CD4-positive, alpha-beta T cell (primary cell): ENCODE data around the gene SKIC3. TPM values are rescaled to one million over a fixed set of nuclear protein-coding genes. Genes with fewer than 3 reads are reported as not detected.

Experiments used
- ATAC-seq: fragments of 200-7000 bp; cut with Tn5 transposase; one replicate; pipeline ENCODE4 v1.10.0; 2022; ENCODE audit warnings: mild to moderate bottlenecking; ENCODE audit not compliant: poor library complexity
- CTCF ChIA-PET: fragments of 350-600 bp; sonication (Branson Sonifier 250); formaldehyde crosslinking; loops from one replicate; lab custom pipeline; 2021; ENCODE audit warnings: antibody characterized with exemption, inconsistent platforms; lab: Charles Lee
- POLR2A ChIA-PET: fragments of 350-600 bp; sonication (Branson Sonifier 250); formaldehyde crosslinking; loops from one replicate; lab custom pipeline; 2021; ENCODE audit warnings: antibody characterized with exemption, inconsistent platforms; lab: Charles Lee
- DNase-seq, 14 experiments: peaks; one replicate each; pipeline ENCODE4 v3.0.0-alpha.2; 2013 to 2020; ENCODE audit warnings: mixed read lengths in 2 of 14
- H3K27ac ChIP-seq, 2 donors: one replicate each; pipeline versions ENCODE4 v1.5.1 to v1.7.0; 2013; ENCODE audit warnings: low read length in 2 of 2, low read depth in 1 of 2, mild to moderate bottlenecking in 1 of 2
- H3K27me3 ChIP-seq, 2 experiments: 1 replicate in 1 of 2; 2 replicates in 1 of 2; pipeline versions ENCODE4 v1.6.1 to v1.7.0; 2013; ENCODE audit warnings: low read length in 2 of 2, control low read depth in 1 of 2, mild to moderate bottlenecking in 1 of 2, moderate library complexity in 1 of 2; ENCODE audit not compliant: insufficient read depth in 2 of 2, control insufficient read depth in 1 of 2
- H3K36me3 ChIP-seq: one replicate; pipeline ENCODE4 v1.6.1; 2013; ENCODE audit warnings: low read length, control low read depth; ENCODE audit not compliant: insufficient read depth
- H3K4me1 ChIP-seq: one replicate; pipeline ENCODE4 v1.6.1; 2013; ENCODE audit warnings: low read length, control low read depth; ENCODE audit not compliant: insufficient read depth
- H3K4me3 ChIP-seq: one replicate; pipeline ENCODE4 v1.5.1; 2013; ENCODE audit warnings: mild to moderate bottlenecking, low read length, moderate library complexity
- H3K9me3 ChIP-seq, 2 experiments: 1 replicate in 1 of 2; 2 replicates in 1 of 2; pipeline versions ENCODE4 v1.6.1 to v1.7.0; 2013; ENCODE audit warnings: low read length in 2 of 2, mild to moderate bottlenecking in 2 of 2, control low read depth in 1 of 2, moderate library complexity in 1 of 2; ENCODE audit not compliant: control insufficient read depth in 1 of 2, insufficient read depth in 1 of 2
- H3K27ac Mint-ChIP-seq: one replicate; pipeline ENCODE4 v1.8.0; 2020; ENCODE audit warnings: mixed read lengths
- H3K27me3 Mint-ChIP-seq: one replicate; pipeline ENCODE4 v1.8.0; 2021; ENCODE audit warnings: mixed read lengths
- H3K36me3 Mint-ChIP-seq: one replicate; pipeline ENCODE4 v1.8.0; 2021; ENCODE audit warnings: low read depth, mixed read lengths
- H3K4me1 Mint-ChIP-seq: one replicate; pipeline ENCODE4 v1.8.0; 2021; ENCODE audit warnings: low read depth, mixed read lengths
- H3K4me3 Mint-ChIP-seq: one replicate; pipeline ENCODE4 v1.8.0; 2020; ENCODE audit warnings: mild to moderate bottlenecking, mixed read lengths
- H3K9me3 Mint-ChIP-seq: one replicate; pipeline ENCODE4 v1.8.0; 2020; ENCODE audit warnings: mixed read lengths
- CTCF ChIP-seq: fragments of 200-600 bp; IDR thresholded peaks from one replicate; pipeline ENCODE4 v1.8.0; 2022; ENCODE audit warnings: antibody characterized with exemption, mild to moderate bottlenecking
- intact Hi-C, 2 experiments: fragments of 100-400 bp; cut with DNase I in 1 of 2; cut with micrococcal nuclease in 1 of 2; formaldehyde crosslinking; loops; one replicate each; pipeline versions ENCODE4 v1.15.1 to v1.9.0; 2023 to 2025; cut with DNase I, micrococcal nuclease
- total RNA-seq, 174 experiments: library from RNA in 2 of 174; stranded (reverse) in 2 of 174; gene quantifications; one replicate each; pipeline ENCODE4 v1.2.3 and lab custom pipeline; 2021 to 2026

SKIC3 gene
- total RNA-seq, 2 experiments from 2014 or later: 63.8 to 65.2 TPM

- no peaks in the 10 kb centered on the region for H3K27me3 ChIP-seq
- peaks cover 17% of the 10 kb centered on the region for H3K4me1 Mint-ChIP-seq
- ATAC-seq: no peak
- intact Hi-C loops: no loop called here
- H3K27me3 Mint-ChIP-seq: no peaks in the 10 kb centered on the region
- H3K9me3 Mint-ChIP-seq: no peaks in the 10 kb centered on the region
- no peak overlapping the region for H3K4me3 ChIP-seq
- no peaks in the 10 kb centered on the region for H3K36me3 ChIP-seq
- H3K9me3 ChIP-seq: no peaks in the 10 kb centered on the region
- POLR2A ChIA-PET: no interaction called here
- no peak overlapping the region for H3K4me3 Mint-ChIP-seq
- peaks cover 21% of the 10 kb centered on the region for H3K36me3 Mint-ChIP-seq
- H3K27ac Mint-ChIP-seq: no peak overlapping the region
- no peak for DNase-seq
- TF ChIP-seq CTCF: no peak
- CTCF ChIA-PET: no interaction called here
- no peaks in the 10 kb centered on the region for H3K4me1 ChIP-seq
- H3K27ac ChIP-seq: no peak overlapping the region
Observed at GRCh38 chr5:95595289-95595931, 40.6 kb upstream of the SKIC3 start.

- Mint-ChIP-seq H3K4me1 (peaks cover 24% of the 10 kb centered on the region), H3K4me3 (no peak overlapping the region), H3K27me3 (no peaks in the 10 kb centered on the region), H3K27ac (peak overlapping the region; percentile 4), H3K36me3 (peaks cover 21% of the 10 kb centered on the region), H3K9me3 (no peaks in the 10 kb centered on the region)
- POLR2A ChIA-PET: no interaction called here
- H3K4me1 ChIP-seq: no peaks in the 10 kb centered on the region
- no peaks in the 10 kb centered on the region for H3K27me3 ChIP-seq
- DNase-seq: no peak
- no peak for ATAC-seq
- no peak overlapping the region for H3K27ac ChIP-seq
- no peaks in the 10 kb centered on the region for H3K36me3 ChIP-seq
- CTCF ChIA-PET: no interaction called here
- TF ChIP-seq CTCF: no peak
- no peaks in the 10 kb centered on the region for H3K9me3 ChIP-seq
- H3K4me3 ChIP-seq: no peak overlapping the region
- intact Hi-C loops: no loop called here
Observed at GRCh38 chr5:95591490-95591901, 36.7 kb upstream of the SKIC3 start.

GRCh38 chr5:95590880-95591279 lies 36.1 kb upstream of the SKIC3 start:
- Histone ChIP-seq H3K36me3 (no peaks in the 10 kb centered on the region), H3K27me3 (no peaks in the 10 kb centered on the region), H3K4me1 (no peaks in the 10 kb centered on the region), H3K9me3 (no peaks in the 10 kb centered on the region), H3K27ac (no peak overlapping the region), H3K4me3 (no peak overlapping the region)
- intact Hi-C loops: no loop called here
- no peak overlapping the region for H3K4me3 Mint-ChIP-seq
- ChIA-PET CTCF (no interaction called here), POLR2A (no interaction called here)
- peak overlapping the region; percentile 6 for H3K27ac Mint-ChIP-seq
- H3K27me3 Mint-ChIP-seq: no peaks in the 10 kb centered on the region
- peaks cover 24% of the 10 kb centered on the region for H3K4me1 Mint-ChIP-seq
- DNase-seq (no peak), ATAC-seq (no peak)
- TF ChIP-seq CTCF: no peak
- peaks cover 24% of the 10 kb centered on the region for H3K36me3 Mint-ChIP-seq
- H3K9me3 Mint-ChIP-seq: no peaks in the 10 kb centered on the region
